ENCODE measurements around the gene KCNB1. TPM values are rescaled to one million over a fixed set of nuclear protein-coding genes. Genes with fewer than 3 reads are reported as not detected.

Gene KCNB1
- total RNA-seq, 1 donor from 2014 or later = 9.8 TPM

GRCh38 chr20:49388744-49389143, 93.7 kb downstream of the KCNB1 start:
- peak; percentile 64 for DNase-seq

- DNase-seq = no peak
These were observed 94.9 kb downstream of the KCNB1 start for GRCh38 chr20:49387581-49387939.

- DNase-seq = peak; percentile 80
These were observed 95.5 kb downstream of the KCNB1 start for GRCh38 chr20:49386848-49387580.

GRCh38 chr20:49385465-49385864, 97.0 kb downstream of the KCNB1 start:
- DNase-seq = peak; percentile 72

GRCh38 chr20:49384437-49385434, 97.7 kb downstream of the KCNB1 start:
- DNase-seq = peak; percentile 78

GRCh38 chr20:49381558-49382493, 100.6 kb downstream of the KCNB1 start:
- peak; percentile 88 for DNase-seq

GRCh38 chr20:49380337-49380780, 102.1 kb downstream of the KCNB1 start:
- no peak for DNase-seq

GRCh38 chr20:49379338-49379737, 103.1 kb downstream of the KCNB1 start:
- DNase-seq = no peak

- DNase-seq = no peak
These were observed 105.1 kb downstream of the KCNB1 start for GRCh38 chr20:49377326-49377725.

- no peak for DNase-seq
These were observed 107.3 kb downstream of the KCNB1 start for GRCh38 chr20:49375170-49375569.

- DNase-seq = no peak
These were observed 110.3 kb downstream of the KCNB1 start for GRCh38 chr20:49372095-49372734.

- no peak for DNase-seq
These were observed 113.9 kb downstream of the KCNB1 start for GRCh38 chr20:49368596-49368995.

- DNase-seq = no peak
These were observed 115.4 kb downstream of the KCNB1 start for GRCh38 chr20:49367113-49367512.

- DNase-seq = no peak
These were observed 115.8 kb downstream of the KCNB1 start for GRCh38 chr20:49366687-49367086.

GRCh38 chr20:49361862-49362660, 120.4 kb downstream of the KCNB1 start:
- no peak for DNase-seq

- DNase-seq = no peak
These were observed 122.1 kb downstream of the KCNB1 start for GRCh38 chr20:49360242-49360968.

GRCh38 chr20:49356676-49357075, 125.8 kb downstream of the KCNB1 start:
- DNase-seq = peak; percentile 80

- DNase-seq = no peak
These were observed 127.8 kb downstream of the KCNB1 start for GRCh38 chr20:49354673-49355072.

GRCh38 chr20:49353348-49353747, 129.1 kb downstream of the KCNB1 start:
- DNase-seq = no peak

GRCh38 chr20:49352751-49353150, 129.7 kb downstream of the KCNB1 start:
- no peak for DNase-seq

Measured in tongue (tissue), 2 donors.